Thymus (tissue), 11 donors: ENCODE results near the gene KCNG2. TPM values are rescaled to one million over a fixed set of nuclear protein-coding genes. Genes with fewer than 3 reads are reported as not detected.

ENCODE experiments used
- DNase-seq, 9 donors: peaks; one replicate each; pipeline ENCODE4 v3.0.0-alpha.2; 2013; ENCODE audit warnings: low spot score in 9 of 9, low read depth in 6 of 9, missing footprints in 1 of 9
- H3K27ac ChIP-seq, 2 donors: one replicate each; pipeline ENCODE4 v1.5.1; 2013; ENCODE audit warnings: control low read depth in 1 of 2, low read depth in 1 of 2, low read length in 1 of 2, mild to moderate bottlenecking in 1 of 2, moderate library complexity in 1 of 2
- H3K27me3 ChIP-seq, 2 donors: one replicate each; pipeline ENCODE4 v1.5.1; 2013; ENCODE audit warnings: low read length in 1 of 2; ENCODE audit not compliant: control insufficient read depth in 2 of 2, insufficient read depth in 1 of 2
- H3K36me3 ChIP-seq, 2 donors: one replicate each; pipeline ENCODE4 v1.5.1; 2013; ENCODE audit warnings: low read length in 1 of 2, mild to moderate bottlenecking in 1 of 2, moderate library complexity in 1 of 2; ENCODE audit not compliant: control insufficient read depth in 2 of 2, insufficient read depth in 2 of 2
- H3K4me1 ChIP-seq, 2 donors: one replicate each; pipeline ENCODE4 v1.5.1; 2013; ENCODE audit warnings: low read length in 2 of 2; ENCODE audit not compliant: control insufficient read depth in 2 of 2, insufficient read depth in 2 of 2
- H3K4me3 ChIP-seq, 2 donors: one replicate each; pipeline ENCODE4 v1.5.1; 2013; ENCODE audit warnings: low read length in 2 of 2, control low read depth in 1 of 2, mild to moderate bottlenecking in 1 of 2
- H3K9me3 ChIP-seq, 2 donors: one replicate each; pipeline ENCODE4 v1.5.1; 2013; ENCODE audit warnings: low read length in 1 of 2, mild to moderate bottlenecking in 1 of 2; ENCODE audit not compliant: control insufficient read depth in 2 of 2, insufficient read depth in 1 of 2
- WGBS: extraction: QIAGEN DNeasy Blood & Tissue Kit; methylation state at CpG from one replicate; pipeline ENCODE4 v1.1.7; 2013; 5-methylcytosine and 5-hydroxymethylcytosine counted together
- polyA plus RNA-seq: library from polyadenylated mRNA; stranded (reverse); fragments of 200-250 nt; gene quantifications from one replicate; pipeline ENCODE4 v1.2.3, GENCODE V29; 2013
- total RNA-seq: library from RNA; stranded (reverse); fragments of 120-200 nt; gene quantifications from one replicate; pipeline ENCODE4 v1.2.4, GENCODE V29; 2013
- donor health status: healthy.

The KCNG2 gene
- total and polyA plus RNA-seq, 2 donors = 0.14 to 0.19 TPM

DNA sequence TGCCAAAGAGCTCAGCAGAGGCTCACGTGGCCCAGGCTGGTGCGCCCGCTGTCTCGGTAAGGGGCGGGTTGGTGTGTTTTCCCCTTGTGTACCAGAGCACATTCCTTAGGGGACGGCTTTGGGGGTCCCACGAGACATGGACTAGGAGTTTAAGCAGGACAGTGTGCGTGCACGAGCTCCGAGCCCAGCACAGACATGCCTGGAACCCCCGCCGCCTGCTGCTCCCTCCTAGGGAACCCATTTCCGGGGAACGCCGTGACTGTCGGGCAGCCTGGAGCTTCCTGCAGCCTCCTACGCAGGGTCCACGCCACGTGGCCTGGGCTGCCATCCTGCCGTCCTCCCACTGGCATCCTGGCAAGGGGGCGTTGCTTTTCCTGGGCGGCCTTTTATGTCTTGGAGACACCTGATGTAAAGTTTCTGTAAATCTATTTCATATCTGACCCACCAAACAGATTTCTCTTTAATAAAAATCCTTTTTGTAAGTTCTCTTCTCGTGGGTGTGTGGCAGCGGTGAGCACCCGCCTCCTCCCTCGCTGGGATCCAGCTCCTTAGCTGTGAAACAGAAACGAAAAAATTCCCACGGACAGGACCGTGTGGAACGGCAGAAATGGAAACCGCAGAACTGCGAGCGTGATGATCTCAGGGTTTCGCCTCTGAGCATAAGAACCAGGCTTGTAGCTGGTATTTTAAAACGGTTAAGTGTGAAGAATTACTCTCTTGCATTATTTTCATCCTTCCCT, 43.5 kb upstream of the KCNG2 start:
- no peak overlapping the region for H3K4me3 ChIP-seq
- DNase-seq = no peak
- 96% methylated on average over 35 of the region's 35 CpGs for WGBS
- no peaks in the 10 kb centered on the region for H3K4me1 ChIP-seq
- no peaks in the 10 kb centered on the region for H3K27me3 ChIP-seq
- H3K36me3 ChIP-seq = peaks cover 19 to 42% of the 10 kb centered on the region in 2 donors
- no peaks in the 10 kb centered on the region for H3K9me3 ChIP-seq
- no peak overlapping the region for H3K27ac ChIP-seq

DNA sequence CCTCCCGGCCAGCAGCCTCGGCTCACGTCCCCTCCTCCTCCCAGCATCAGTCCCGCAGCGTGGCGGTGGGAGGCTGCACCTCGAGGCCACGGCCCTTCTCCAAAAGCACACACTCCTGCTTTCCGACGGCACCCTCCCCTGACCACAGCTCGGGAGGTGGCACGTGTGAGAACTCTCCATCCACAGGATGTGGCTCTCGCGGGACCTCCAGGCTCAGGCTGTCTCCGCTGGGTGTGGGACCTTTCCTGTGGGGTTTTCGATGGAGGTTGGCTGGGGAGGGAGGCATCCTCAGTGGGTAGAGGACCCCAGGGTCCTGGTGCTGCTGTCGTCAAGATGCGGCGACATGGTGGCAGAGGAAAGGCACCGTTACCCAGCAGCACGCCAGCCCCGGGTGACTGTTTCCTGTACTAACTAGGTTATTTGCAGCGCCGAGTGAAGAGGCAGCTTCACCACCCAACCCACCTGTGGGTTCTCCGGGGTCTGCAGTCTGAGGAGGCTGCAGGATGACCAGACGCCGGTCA, 42.8 kb upstream of the KCNG2 start:
- WGBS = 98% methylated on average over 27 of the region's 27 CpGs
- no peaks in the 10 kb centered on the region for H3K27me3 ChIP-seq
- peaks cover 17 to 38% of the 10 kb centered on the region in 2 donors for H3K36me3 ChIP-seq
- no peak overlapping the region for H3K4me3 ChIP-seq
- no peak for DNase-seq
- H3K4me1 ChIP-seq = no peaks in the 10 kb centered on the region
- H3K27ac ChIP-seq = no peak overlapping the region
- no peaks in the 10 kb centered on the region for H3K9me3 ChIP-seq

DNA sequence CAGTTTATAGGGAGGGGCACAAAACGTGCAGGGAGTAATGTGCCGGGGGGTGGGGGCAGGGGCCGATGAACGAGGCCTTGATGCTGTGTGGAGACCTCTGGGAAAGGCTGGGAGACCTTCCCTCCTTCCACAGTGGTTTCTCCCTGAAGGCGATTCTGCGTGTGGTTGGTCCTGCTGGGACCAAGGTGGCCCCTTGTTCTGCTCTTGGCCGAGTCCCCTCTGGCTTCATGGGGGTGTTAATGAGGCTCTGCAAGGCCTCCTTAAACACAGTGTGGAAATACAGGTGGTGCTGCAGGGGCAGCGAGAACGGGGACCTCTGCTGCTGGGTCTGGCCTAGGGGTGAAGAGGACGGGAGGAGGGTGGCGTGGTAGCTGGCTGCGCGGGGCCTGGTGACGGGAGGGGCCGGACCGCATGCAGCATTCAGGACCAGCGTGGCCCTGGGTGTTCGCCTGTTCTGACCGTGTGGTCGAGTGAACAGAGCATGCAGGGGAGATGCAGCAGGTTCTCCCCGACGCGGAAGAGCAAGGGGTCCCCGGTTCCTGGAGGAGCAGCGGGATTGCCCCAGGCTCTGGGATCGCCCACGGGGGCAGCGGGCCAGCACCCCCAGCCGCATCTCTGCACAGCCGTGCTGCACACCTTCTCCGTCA, 42.1 kb upstream of the KCNG2 start:
- no peak overlapping the region for H3K27ac ChIP-seq
- no peak overlapping the region for H3K4me3 ChIP-seq
- peaks cover 17 to 36% of the 10 kb centered on the region in 2 donors for H3K36me3 ChIP-seq
- no peaks in the 10 kb centered on the region for H3K4me1 ChIP-seq
- DNase-seq = no peak
- H3K27me3 ChIP-seq = no peaks in the 10 kb centered on the region
- 97% methylated on average over 31 of the region's 31 CpGs for WGBS
- no peaks in the 10 kb centered on the region for H3K9me3 ChIP-seq

DNA sequence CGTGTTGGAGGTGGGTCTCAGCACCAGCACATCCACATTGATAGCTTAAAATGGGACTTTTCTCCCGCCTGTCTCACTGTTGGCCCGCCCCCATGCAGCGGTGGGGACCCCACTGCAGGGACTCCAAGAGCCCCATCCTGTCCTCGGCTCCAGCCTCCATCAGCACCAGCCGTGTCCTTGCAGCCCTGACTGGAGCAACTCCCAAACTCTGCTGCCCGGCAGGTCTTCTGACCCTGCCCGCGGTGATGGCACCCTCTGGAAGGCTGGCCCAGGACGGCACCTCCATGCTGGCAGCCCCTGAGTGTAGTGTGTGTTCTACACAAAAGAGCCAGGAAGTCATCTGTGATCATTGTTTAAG, 41.6 kb upstream of the KCNG2 start:
- Histone ChIP-seq H3K4me1 (no peaks in the 10 kb centered on the region), H3K27ac (no peak overlapping the region), H3K9me3 (no peaks in the 10 kb centered on the region), H3K4me3 (no peak overlapping the region), H3K36me3 (peaks cover 17 to 36% of the 10 kb centered on the region in 2 donors), H3K27me3 (no peaks in the 10 kb centered on the region)
- DNase-seq = no peak
- WGBS = 92% methylated on average over 10 of the region's 10 CpGs

- Histone ChIP-seq H3K36me3 (peaks cover 15 to 33% of the 10 kb centered on the region in 2 donors), H3K4me1 (no peaks in the 10 kb centered on the region), H3K4me3 (no peak overlapping the region), H3K27me3 (no peaks in the 10 kb centered on the region), H3K9me3 (no peaks in the 10 kb centered on the region), H3K27ac (no peak overlapping the region)
- WGBS = 98% methylated on average over 11 of the region's 11 CpGs
- DNase-seq = no peak
Observed at GRCh38 chr18:79756826-79757225, 40.9 kb upstream of the KCNG2 start.

DNA sequence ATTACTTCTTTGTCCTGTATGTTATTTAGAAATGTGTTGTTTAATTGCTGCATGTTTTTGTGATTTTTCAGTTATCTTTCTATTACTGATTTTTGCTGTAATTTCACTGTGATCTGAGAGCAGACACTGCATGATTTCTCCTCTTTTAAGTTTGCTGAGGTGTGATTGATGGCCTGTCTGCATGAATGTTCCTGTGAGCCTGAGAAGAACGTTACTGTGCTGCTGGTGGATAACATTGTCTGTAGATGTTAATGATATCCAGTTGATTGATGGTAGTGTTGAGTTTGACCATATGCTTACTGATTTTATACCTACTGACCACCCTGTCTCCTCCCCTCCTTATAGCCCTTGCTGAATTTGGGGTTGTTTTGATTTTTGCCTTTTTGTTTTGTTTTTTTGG, 37.4 kb upstream of the KCNG2 start:
- WGBS = 22% methylated on average over 1 of the region's 1 CpG
- H3K9me3 ChIP-seq = peaks cover 0 to 4% of the 10 kb centered on the region in 2 donors
- no peak for DNase-seq
- H3K4me3 ChIP-seq = no peak overlapping the region
- peaks cover 4 to 9% of the 10 kb centered on the region in 2 donors for H3K36me3 ChIP-seq
- H3K4me1 ChIP-seq = no peaks in the 10 kb centered on the region
- H3K27me3 ChIP-seq = no peaks in the 10 kb centered on the region
- no peak overlapping the region for H3K27ac ChIP-seq

DNA sequence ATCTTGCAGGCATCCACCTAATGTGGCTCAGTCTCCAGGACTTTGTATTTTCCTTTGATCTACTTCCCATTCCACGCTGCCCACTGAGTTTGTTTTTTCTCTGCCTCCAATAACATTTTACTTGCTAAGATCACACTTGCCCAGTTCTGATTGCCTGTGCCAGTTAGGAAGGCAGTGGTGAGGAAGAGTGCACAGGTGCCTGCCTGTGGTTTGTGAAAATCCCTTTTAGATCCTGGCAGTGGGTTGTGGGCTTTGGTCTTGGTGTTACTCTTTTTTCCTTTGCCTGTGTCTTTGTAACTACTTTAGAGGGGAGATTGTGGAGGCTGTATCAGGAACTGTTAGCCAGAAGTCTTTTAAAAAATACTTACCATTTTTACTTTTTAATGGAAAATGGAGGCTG, 36.9 kb upstream of the KCNG2 start:
- no peaks in the 10 kb centered on the region for H3K4me1 ChIP-seq
- peak in 1 of 9 donors; percentile 28 for DNase-seq
- peaks cover 0 to 2% of the 10 kb centered on the region in 2 donors for H3K27me3 ChIP-seq
- peaks cover under 1 to 4% of the 10 kb centered on the region in 2 donors for H3K36me3 ChIP-seq
- H3K4me3 ChIP-seq = no peak overlapping the region
- 15% methylated on average over 1 of the region's 1 CpG for WGBS
- no peak overlapping the region for H3K27ac ChIP-seq
- peaks cover 0 to 4% of the 10 kb centered on the region in 2 donors for H3K9me3 ChIP-seq

DNA sequence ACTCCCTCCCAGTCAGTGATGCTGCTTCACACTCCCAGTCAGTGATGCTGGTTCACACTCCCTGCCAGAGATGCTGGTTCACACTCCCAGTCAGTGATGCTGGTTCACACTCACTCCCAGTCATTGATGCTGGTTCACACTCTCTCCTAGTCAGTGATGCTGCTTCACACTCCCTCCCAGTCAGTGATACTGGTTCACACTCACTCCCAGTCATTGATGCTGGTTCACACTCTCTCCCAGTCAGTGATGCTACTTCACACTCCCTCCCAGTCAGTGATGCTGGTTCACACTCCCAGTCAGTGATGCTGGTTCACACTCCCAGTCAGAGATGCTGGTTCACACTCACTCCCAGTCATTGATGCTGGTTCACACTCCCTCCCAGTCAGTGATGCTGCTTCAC, 34.3 kb upstream of the KCNG2 start:
- Histone ChIP-seq H3K9me3 (peaks cover 0 to 4% of the 10 kb centered on the region in 2 donors), H3K4me3 (no peak overlapping the region), H3K27ac (no peak overlapping the region), H3K4me1 (no peaks in the 10 kb centered on the region), H3K36me3 (no peaks in the 10 kb centered on the region), H3K27me3 (peaks cover 0 to 4% of the 10 kb centered on the region in 2 donors)
- no peak for DNase-seq

- WGBS = 94% methylated on average over 6 of the region's 6 CpGs
- Histone ChIP-seq H3K9me3 (peaks cover 0 to 4% of the 10 kb centered on the region in 2 donors), H3K27ac (no peak overlapping the region), H3K4me1 (no peaks in the 10 kb centered on the region), H3K36me3 (no peaks in the 10 kb centered on the region), H3K4me3 (no peak overlapping the region), H3K27me3 (peaks cover 0 to 4% of the 10 kb centered on the region in 2 donors)
- no peak for DNase-seq
Observed at GRCh38 chr18:79764131-79764530, 33.6 kb upstream of the KCNG2 start.
